Panc1 (cell line): ENCODE data around the gene ERAL1.
"Not testable (repeated sequence)": the region's sequence is repeated elsewhere in the genome, so short reads cannot be mapped to it uniquely, and the experiment has no call there.

ENCODE experiments used
- SIN3A ChIP-seq: IDR thresholded peaks from 2 replicates; pipeline ENCODE4 v1.6.1; 2012; ENCODE audit warnings: low read depth, mild to moderate bottlenecking, low read length, moderate library complexity, borderline replicate concordance; ENCODE audit not compliant: insufficient read depth
- TCF7L2 ChIP-seq: IDR thresholded peaks from 2 replicates; pipeline ENCODE4 v1.6.1; 2011; ENCODE audit warnings: mild to moderate bottlenecking, low read depth, low read length, inconsistent platforms
- TF ChIP-seq, protein P1 (sequence below): fragments of 450-650 bp; IDR thresholded peaks from 2 replicates; pipeline ENCODE4 v1.5.1; 2017; ENCODE audit warnings: mild to moderate bottlenecking

DNA sequence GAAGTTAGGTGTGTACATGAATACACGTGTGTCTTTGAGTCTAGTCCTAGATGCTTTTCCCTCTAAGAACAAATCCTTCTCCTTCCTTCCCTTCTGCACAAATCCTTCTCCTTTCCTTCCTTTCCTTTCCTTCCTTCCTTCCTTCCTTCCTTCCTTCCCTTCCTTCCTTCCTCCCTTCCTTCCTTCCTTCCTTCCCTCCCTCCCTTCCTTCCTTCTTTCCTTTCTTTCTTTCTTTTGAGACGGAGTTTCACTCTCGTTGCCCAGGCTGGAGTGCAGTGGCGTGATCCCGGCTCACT lies 48.7 kb downstream of the ERAL1 start:
- TF ChIP-seq, protein P1, sequence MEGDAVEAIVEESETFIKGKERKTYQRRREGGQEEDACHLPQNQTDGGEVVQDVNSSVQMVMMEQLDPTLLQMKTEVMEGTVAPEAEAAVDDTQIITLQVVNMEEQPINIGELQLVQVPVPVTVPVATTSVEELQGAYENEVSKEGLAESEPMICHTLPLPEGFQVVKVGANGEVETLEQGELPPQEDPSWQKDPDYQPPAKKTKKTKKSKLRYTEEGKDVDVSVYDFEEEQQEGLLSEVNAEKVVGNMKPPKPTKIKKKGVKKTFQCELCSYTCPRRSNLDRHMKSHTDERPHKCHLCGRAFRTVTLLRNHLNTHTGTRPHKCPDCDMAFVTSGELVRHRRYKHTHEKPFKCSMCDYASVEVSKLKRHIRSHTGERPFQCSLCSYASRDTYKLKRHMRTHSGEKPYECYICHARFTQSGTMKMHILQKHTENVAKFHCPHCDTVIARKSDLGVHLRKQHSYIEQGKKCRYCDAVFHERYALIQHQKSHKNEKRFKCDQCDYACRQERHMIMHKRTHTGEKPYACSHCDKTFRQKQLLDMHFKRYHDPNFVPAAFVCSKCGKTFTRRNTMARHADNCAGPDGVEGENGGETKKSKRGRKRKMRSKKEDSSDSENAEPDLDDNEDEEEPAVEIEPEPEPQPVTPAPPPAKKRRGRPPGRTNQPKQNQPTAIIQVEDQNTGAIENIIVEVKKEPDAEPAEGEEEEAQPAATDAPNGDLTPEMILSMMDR = not testable (repeated sequence)
- TF ChIP-seq TCF7L2, SIN3A: not testable (repeated sequence)
